ACHN (cell line): ENCODE data around the gene SNX17.
"Not testable (repeated sequence)": the region's sequence is repeated elsewhere in the genome, so short reads cannot be mapped to it uniquely, and the experiment has no call there.

Source experiments
- DNase-seq: peaks from one replicate; pipeline ENCODE4 v3.0.0-alpha.2; 2015
- in situ Hi-C: cut with HindIII; loops from 2 replicates; pipeline ENCODE4 v1.10.0; 2017; ENCODE audit warnings: low sequenced_read_pairs, low pct_ligation_motif_present, low pct_unique_long_range_greater_than_20kb

The SNX17 gene

DNA sequence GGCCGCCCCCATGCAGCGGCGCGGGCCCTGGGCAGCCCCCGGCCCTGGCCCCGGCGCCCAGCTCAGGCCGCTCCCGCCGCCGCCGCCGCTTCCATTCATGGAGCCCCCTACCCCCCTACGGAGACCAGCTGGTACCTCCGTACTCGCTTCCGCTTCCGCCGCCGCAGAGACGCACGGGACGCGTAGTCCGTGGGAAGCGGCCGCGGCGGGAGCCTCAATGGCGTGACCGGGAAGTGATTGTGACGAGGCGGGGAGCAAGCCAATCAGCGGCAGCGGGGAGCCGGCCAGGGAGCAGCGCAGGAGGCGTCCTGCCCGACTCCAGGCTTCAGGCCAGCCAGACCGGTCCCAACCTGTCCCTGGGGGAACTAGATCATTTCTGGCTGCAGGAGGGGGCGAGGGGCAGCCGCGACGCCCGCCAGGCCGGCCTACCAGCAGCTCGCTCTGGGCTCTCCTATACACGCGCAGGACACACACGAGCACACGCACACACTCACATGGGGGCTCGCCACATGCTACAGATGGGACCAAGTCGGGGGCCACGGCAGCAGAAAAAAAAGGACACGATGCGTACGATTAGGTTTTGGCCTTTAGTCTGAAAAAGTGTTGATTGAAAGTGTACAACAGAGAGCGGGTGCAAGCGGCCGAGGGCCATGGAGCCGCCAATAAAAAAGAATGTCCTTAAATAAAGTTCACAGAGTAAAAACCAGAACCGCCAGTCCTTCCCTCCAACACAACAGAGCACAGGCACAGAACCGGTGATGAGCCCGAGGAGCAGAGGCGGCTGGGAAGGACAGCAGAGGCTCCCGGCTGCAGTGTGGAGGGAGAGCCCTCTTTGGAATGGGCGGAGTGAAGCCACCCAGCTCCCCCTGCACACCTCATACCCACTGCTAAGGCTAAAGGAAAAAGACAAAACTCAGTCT is 10.5 kb downstream of the SNX17 start, which contains the start of gene ZNF513:
TSS of gene ZNF513 (minus strand) at position 109 of the 920 bp plus-strand sequence. CDS start 208 bp downstream, outside the sequence.
- DNase-seq = peak; percentile 96
- in situ Hi-C loops = no loop called here

- in situ Hi-C loops = no loop called here
- no peak for DNase-seq
These were observed 11.3 kb downstream of the SNX17 start for GRCh38 chr2:27381577-27382181.

- in situ Hi-C loops = no loop called here
- DNase-seq = no peak
These were observed 20.6 kb downstream of the SNX17 start for GRCh38 chr2:27390822-27391679.

DNA sequence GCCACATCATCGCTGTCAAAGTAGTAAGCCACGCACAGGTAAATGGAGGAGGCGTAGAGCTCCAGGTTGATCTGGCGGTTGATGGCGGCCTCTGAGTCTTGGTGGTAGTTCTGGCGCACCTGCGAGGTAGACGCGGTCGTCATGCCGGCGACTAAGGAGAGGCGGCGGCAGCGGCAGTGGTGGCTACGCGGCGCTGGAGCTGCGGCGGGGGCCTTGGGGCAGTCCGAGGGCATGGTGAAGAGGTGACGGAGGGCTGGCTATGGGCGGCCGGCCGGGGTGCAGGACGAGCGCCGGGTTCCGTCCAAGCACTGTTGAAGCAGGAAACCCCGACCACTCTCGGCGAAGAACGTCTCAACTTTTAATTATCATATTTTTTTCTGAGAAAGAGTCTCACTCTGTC is 22.8 kb downstream of the SNX17 start:
- DNase-seq = no peak
- in situ Hi-C loops = no loop called here

GRCh38 chr2:27398962-27399361 is 28.5 kb downstream of the SNX17 start:
- in situ Hi-C loops = no loop called here
- no peak for DNase-seq

GRCh38 chr2:27400348-27401135 is 30.1 kb downstream of the SNX17 start:
- in situ Hi-C loops = no loop called here

GRCh38 chr2:27407798-27408491 is 37.5 kb downstream of the SNX17 start:
- in situ Hi-C loops = no loop called here

More at GRCh38 chr2:27400348-27401135, 30.1 kb downstream of the SNX17 start:
- peak; percentile 37 for DNase-seq

GRCh38 chr2:27408601-27409320 is 38.3 kb downstream of the SNX17 start:
- in situ Hi-C loops = no loop called here
- DNase-seq = peak; percentile 44

More at GRCh38 chr2:27407798-27408491, 37.5 kb downstream of the SNX17 start:
- peak; percentile 73 for DNase-seq

DNA sequence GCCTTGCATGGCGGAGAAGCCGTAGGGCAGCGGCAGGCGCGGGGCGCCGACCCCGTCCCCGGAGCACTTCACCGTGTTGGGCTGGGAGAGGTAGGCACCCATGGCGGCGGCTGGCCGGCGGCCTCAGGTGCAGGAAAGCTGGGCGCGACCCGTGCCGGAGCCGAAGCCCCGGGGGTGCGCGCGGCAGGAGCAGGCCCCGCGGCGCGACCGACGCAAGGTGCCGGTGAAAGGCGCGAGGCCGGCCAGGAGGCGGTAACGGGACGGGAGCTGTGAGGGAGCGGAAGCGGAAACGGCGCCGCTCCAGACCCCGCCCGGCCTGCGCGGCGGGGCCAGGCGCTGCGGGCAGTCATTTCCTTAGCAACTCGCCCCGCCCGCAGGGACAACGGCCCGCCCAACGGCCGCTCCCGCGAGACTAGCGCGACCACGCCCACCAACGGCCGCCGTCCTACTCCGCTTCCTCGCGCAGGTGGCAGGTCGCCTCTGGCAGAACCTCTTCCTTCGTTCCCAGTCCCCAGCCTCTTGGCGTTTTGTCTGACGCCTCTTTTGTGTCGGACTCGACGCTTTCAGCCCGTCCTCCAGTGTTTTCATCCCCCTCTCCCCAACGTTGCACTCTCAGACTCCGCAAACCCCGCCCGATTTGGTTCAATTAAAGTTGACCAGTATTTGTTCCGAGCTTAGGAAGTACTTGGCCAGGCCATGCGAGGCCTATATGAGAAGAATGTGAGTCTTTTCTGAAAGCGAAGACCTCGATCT is 39.1 kb downstream of the SNX17 start, which contains the start of gene PPM1G:
TSS of gene PPM1G (minus strand) at position 271 of the 753 bp plus-strand sequence. CDS start at position 102, 169 bp downstream.
- in situ Hi-C loops = no loop called here
- DNase-seq = peak; percentile 97

DNA sequence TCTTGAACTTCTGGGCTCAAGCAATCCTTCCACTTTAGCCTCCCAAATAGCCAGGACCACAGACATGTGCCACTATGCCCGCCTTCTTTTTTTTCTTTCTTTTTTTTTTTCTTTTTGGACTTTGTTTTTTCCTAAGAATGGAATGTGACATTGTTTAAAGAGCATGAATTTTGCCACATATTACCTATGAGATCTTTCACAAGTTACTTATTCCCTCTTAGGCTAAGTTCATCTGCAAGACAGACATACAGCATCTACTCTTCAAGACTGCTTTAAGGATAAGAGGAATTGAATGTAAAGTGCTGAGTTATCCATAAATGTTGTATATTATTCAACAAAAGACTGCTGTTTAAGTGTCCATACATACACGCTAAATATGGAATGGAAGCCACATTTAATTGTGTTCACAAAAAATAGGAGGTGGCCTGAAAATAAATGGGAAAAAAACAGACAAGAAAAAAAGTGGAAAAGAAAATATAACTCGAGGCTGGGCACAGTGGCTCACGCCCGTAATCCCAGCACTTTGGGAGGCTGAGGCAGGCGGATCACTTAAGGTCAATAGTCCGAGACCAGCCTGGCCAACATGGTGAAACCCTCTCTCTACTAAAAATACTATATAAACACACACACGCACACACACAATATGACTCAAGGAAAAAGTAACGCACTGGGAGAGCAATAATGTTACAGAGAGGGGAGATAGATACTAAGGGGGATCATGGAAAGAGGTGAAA is 42.2 kb downstream of the SNX17 start:
- in situ Hi-C loops = no loop called here
- DNase-seq = no peak

DNA sequence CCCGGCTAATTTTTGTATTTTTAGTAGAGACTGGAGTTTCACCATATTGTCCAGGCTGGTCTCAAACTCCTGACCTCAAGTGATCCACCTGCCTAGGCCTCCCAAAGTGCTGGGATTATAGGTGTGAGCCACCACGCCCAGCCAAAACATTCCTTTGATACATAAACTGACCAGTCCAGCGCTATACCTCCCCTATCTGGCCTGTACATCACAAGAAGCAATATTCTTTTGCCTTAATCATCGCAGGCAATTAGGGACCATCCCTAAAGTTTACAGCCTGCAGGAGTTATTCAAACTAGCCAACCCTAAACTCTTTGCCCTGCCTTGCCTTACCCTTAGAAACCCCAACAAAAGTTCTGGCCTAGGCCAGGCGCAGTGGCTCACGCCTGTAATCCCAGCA is 45.7 kb downstream of the SNX17 start:
- DNase-seq = no peak
- in situ Hi-C loops = no loop called here

GRCh38 chr2:27420996-27421395 is 50.6 kb downstream of the SNX17 start:
- DNase-seq = no peak
- in situ Hi-C loops = no loop called here

DNA sequence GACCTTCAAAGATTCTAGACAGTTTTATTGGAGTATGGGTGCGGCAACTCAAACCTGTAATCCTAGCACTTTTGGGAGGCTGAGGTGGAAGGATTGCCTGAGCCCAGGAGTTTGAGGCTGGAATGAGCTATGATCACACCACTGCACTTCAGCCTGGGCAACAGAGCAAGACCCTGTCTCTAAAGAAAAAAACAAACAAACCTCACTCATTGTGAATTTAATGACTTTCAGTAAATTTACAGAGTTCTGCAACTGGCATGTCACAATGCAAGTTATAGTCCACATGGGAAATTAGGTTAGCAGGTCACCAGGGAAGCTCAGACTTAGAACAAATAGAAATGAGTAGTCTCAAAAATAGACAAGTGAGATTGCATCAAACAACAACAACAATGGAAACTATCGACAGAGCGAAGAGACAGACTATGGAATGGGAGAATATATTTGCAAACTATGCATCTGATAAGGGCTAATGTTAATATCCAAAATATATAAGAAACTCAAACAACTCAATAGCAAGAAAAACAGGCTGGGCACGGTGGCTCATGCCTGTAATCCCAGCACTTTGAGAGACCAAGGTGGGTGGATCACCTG is 51.3 kb downstream of the SNX17 start:
- no peak for DNase-seq
- in situ Hi-C loops = no loop called here

- in situ Hi-C loops = no loop called here
- no peak for DNase-seq
These were observed 52.5 kb downstream of the SNX17 start for GRCh38 chr2:27422958-27423357.

- in situ Hi-C loops, DNase-seq: not testable (repeated sequence)
These were observed 54.6 kb downstream of the SNX17 start for GRCh38 chr2:27425039-27425438.
